Tongue (tissue), 2 donors: ENCODE results near the gene RTN4. TPM values are rescaled to one million over a fixed set of nuclear protein-coding genes. Genes with fewer than 3 reads are reported as not detected.
"Not testable (repeated sequence)": the region's sequence is repeated elsewhere in the genome, so short reads cannot be mapped to it uniquely, and the experiment has no call there.

Source experiments
- DNase-seq: peaks from one replicate; pipeline ENCODE4 v3.0.0-alpha.2; 2015
- total RNA-seq: library from RNA; depleted of rRNA; stranded (reverse); fragments of >200 nt; gene quantifications from one replicate; pipeline ENCODE4 v1.2.3, GENCODE V29; 2014

Gene RTN4
- total RNA-seq, 1 donor from 2014 or later: 539 TPM

DNA sequence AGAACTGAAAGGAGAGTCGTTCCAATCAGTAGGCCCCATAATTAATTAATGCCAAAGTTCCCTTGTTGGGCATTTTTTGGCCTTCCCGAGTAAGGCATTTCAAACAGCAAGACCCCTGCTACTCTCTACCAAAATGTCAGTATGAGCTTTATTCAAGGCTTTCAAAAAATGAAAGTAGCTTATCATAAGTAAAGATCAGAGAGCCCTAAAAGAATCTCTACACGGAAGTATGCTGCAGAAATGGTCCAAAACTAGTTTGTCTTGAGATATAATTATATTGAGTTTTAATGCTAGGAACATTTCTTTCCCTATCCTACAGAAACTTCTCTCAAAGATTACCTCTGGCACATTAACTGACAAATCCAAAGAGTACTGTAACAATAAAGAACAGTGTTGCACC, 43.9 kb downstream of the RTN4 start:
- DNase-seq: no peak

DNA sequence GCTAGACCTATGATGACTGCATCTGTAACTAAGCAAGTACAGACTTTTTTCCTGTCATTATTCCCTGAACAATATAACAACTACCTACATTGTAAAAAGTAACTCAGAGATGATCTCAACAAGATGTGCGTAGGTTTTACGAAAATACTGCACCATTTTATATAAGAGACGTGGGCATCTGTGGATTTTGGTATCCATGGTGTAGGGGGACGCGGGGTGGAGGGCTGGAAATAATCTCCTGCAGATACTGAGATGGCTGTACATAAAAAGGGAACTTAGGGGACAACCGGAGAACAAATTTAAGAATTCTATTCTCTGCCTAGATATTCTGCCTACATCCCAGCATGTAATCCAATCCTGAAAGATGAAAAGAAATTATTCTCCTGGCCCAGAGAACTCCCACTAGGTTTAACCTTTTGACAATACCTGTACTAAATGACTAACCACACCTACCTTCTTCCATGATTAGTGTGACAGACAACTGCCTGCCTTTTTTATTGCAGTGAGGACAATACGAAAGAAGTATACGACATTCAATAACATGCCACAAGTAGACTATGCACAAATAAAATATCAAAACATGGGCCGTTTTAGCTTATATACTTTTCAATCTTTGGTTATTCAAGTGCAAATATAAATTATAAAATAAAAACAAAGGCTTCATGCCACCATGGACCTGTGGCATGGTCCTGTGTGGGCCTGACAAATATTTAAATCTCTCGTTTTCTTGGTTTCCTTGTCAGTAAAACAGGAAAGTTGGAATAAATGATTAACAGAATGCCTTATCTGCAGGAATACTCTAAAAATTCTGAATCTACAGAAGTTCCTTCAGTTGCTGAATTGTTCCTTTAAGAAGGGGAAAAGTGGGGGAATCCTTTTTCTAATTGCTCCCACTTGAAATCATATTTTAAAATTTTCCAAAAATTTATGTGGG, 46.3 kb downstream of the RTN4 start:
- DNase-seq: no peak

DNA sequence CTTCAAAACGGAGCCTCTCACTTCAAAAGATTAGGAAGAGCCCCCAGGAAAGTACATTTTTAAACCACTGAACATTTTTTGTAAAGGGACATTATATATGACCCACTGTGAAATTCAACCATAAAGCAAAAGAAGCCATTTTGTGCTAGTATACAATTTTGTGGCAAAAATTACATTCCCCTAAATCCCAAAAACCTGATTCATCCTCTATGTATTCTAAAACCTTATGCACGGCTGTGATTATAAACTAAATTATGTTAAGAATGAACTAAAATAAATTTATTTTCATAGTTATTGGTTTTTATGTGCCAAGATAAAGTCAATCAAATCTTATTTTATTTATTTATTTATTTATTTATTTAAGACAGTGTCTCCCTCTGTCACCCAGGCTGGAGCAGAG, 48.5 kb downstream of the RTN4 start:
- no peak for DNase-seq

DNA sequence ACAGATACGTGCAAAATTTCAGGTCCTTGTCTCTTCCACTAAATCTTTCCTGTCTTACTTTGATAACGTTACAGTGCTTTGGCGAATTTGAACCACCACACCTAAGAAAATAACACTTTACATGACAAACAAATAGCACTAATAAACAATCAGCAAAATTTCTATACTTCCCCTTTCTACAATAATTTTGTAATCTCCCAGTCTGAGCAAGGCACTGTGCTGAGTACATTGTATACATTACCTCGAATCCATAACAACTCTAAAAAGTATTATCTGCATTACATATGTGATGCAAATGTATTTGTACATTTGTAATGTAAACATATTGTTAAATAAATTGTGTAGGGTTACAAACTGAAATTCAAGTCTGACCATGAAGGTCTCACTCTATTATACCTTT, 49.9 kb downstream of the RTN4 start:
- no peak for DNase-seq

DNA sequence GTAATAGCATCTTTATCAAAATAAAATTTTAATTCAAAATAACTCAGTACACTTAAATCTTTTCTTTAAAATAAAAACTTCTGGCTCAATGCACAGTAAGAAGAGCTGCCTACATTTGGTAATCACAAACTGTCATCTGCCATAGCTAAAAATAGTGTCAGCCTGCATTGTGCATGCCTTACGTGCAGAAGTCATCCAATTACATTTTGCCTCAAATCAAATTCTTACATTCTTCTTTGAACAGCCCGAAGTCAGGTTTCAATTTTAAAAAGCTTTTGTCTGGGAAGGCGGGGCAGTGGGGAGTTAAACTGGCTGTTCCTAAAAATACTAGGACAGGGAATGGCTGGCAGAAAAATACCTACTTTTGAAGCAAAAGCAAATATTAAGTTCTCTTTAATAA, 51.1 kb downstream of the RTN4 start:
- DNase-seq: peak; percentile 82

DNA sequence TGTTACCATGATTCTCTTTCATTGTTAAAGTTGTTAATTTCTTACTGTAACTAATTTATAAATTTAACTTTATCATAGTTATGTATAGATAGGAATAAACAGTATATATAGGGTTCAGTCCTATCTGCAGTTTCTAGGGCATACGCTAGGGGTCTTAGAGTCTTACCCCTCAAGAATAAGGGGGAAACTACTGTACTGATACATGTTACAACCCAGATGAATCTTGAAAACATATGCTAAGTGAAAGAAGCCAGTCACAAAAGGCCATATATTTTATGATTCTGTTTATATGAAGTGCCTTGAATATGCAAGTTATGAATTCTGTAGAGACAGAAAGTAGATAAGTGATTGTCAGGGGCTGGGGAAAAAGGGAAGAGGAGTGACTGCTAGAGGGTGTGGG, 52.4 kb downstream of the RTN4 start:
- DNase-seq: no peak

DNA sequence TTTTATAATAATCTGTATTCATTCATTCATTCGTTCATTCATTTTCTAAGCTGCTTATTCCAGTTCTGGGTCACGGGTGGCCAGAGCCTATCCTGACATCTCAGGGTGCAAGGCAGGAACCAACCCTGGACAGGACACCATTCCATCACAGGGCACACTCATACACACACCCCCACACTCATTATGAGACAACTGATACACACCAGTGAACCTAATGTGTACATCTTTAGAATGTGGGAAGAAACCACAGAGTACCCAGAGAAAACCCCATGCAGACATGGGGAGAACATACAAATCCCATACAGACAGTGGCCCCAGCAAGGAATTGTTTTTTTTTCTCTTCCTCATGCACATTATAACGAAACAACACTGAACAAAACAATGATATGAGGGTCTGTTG, 54.7 kb downstream of the RTN4 start:
- no peak for DNase-seq

DNA sequence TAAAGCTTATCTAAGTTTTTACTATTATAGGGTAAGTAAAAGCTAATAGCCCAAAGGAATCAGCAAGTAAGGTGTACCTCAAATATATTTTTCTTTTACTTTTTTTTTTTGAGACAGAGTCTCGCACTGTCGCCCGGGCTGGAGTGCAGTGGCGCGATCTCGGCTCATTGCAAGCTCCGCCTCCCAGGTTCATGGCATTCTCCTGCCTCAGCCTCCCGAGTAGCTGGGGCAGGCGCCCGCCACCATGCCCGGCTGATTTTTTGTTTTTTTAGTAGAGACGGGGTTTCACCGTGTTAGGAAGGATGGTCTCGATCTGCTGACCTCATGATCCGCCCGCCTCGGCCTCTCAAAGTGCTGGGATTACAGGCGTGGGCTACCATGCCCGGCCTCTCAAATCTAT, 59.6 kb downstream of the RTN4 start:
- not testable (repeated sequence) for DNase-seq

DNA sequence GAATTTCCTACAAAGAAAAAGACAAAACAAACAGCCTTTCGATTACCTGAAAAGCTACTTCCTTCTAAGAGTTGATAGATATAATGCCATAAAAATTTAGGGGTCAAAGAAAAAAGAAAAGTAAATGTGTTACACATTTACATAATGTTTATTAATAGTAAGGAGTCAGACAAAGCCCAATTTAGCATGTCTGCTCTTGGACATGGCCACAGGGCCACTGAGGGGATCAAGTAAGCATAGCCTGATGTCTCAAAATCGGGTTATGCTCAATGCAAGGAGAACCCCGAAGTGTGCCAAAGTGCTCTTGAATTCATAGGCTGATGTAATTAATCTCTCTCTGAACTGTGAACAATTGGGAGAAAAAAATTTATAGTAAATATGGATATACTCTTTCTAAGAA, 61.6 kb downstream of the RTN4 start:
- DNase-seq: no peak

DNA sequence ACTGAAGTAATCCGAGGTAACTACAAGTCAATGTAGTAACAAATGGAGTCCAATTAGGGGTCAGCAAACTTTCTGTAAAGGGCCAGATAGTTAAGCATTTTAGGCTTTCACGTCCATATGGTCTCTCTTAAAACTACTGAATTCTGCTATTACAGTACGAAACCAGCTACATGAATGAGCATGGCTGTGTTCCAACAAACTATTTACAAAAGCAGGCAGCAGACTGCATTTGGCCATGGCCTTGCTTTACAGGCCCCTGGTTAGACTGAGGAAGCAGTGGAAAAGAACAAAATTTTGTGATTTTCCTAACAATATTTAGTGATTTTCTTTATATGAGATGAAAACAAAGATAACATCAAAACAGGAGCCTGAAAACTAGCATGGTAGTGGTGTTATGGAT, 64.0 kb downstream of the RTN4 start:
- DNase-seq: peak; percentile 38

DNA sequence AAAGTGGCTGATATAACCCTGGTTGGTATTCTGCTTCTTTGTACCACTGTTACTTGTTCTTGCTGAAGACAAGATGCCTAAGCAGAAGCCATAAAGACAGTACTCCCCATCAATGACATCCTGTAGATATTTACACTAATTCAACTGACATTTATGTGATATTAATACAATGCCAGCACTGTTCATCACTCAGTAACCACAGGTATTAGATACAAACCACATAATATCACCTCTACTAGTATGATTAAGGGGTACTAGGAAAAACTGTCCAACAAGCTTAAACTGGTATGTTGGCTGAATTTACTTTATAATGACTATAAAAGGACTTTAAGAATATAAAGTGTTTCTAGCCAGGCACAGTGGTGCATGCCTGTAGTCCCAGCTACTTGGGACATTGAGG, 65.8 kb downstream of the RTN4 start:
- no peak for DNase-seq

DNA sequence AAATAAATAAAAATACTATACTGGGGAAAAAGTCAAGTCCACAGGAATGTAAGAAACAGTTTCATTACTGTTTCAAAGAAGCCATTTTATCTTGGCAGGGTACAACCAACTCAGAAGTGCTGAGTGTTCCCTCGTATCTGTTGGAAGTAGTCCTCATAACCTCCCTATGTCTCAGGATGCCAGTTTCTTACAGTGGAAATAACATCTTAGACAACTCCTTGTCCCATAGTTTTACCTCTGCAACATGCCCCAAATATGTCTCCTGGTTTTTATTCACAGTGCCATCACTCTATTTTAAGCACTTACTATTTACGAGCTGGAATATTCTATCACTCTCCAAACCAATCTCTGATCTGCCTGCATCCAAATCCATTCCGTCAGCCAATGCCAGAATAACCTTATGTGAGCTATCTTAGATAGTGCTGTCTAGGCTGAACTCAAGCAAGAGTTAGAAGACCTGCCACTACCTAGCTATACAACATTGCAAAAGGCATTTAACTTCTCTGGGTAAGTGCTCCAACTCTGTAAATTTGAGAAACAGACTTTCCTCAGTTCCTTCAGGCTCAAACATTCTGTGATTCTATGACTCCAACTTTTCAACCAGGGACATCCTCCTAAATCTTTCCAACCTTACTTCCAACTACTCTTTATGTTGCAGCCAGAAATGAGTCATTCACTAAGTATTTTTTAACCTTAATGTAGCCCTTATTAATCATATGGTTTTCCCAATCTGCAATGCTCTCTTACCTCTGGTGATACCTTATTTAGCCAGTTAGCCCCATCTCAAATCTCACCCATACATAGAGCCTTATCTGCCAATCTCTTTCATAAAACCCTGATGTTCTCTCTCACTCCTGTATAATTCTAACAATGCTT, 66.7 kb downstream of the RTN4 start:
- DNase-seq: no peak

DNA sequence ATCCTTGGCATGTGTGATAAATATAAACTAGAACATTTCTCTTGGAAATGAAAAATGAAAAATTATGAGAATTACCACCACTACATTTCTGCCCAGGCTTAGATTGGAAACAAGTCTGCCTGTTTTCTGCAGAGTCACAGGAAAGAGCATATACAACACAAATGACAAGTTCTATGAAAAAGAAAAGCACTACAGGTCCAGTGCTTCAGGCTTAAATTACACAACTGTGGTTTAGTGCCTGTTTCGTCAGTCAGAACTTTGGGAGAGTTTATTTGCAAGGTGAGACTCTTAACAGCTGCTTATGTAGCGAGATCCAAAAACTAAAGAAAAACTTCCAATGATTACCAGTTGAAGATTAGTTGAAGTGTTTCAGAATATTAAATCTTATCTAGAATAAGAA, 68.9 kb downstream of the RTN4 start:
- DNase-seq: no peak

DNA sequence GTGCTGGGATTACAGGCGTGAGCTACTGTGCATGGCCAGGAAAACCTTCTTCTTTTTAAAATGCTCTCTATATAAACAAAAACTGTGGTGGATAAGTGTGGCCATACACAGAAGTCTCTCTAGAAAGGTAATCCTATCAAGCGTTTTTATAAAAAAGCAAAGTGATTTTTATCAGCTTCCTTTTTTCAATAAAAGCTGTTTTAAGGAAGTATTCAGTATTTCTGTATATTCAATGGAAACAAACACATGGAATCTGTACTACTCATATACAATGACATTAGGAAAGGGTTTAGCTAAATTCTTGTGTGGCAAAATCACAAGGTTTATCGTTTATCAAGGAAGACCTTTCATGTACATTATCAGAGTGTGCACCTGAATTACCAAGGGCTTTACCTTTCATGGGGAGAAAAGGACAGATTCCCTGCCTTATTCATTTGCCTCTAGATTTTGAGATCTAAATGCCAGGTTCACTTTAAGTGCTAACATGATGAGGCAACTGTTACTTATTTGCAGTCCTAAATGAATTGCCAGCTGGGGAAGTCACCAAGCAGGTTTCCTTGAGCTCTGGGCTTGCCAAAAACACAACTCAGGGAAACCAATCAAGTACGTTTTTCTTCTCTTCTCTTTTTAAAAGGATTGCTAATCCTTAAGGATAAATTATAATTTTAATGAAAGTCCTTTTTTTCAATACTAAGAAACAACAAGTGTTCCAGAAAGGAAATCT, 70.8 kb downstream of the RTN4 start:
- peak; percentile 67 for DNase-seq

DNA sequence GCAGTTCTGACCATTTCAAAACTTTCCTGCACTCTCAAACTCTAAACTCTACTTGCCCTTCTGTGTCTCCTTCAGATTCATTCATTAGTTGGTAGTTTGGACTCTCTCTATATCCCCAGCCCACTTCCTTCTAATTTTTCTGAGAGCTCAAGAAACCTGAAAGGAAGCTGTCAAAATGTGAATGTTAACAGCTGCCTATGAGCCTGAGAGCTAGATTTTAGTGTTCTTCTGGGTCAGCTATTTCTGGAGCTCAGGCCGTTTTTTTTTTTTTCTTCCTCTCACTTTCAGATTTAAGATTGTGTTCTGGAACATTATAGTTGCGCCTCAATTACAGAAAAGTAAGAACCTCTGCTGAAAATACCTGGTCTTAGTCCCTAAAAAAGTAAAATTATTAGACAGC, 73.1 kb downstream of the RTN4 start:
- DNase-seq: peak; percentile 60

DNA sequence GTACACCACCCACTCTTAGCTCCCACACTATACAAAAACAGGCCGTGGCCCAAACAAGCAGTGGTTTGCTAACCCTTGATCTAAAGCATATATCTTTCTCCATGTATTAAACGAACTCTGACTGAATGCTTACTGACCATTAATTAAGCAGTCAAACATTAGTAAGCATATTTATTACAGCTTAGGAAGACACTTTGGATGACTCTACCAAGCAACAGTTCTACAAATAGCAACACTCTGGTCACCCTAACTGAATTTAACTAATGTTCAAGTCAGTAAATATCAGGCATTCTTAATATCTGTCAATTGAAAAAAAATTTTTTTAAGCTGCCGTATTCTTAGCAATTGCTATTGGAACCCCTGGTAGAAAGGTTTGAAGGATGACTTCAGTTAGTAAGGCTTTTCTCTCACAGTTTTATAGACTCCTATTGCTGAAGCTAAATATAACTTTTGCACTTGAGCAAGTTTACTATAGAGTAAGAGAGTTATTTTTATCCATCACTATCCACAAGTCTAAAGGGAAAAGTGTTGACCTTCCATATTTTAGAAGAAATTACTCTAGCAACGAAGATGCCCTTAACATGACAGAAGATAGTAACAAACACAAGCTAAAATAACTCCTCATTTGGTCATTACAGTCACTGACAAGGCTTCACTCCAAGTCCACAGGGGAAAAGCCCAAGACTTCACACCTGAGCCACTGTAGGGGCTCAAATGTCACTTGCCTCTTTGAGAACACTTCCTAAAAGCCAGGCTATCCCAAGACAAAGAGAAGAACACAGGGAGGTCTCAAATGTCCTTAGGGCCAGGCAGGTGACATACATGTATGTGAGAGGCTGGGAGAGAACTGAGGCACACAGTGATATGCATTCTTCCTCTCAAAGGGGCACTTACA, 74.4 kb downstream of the RTN4 start:
- DNase-seq: no peak

DNA sequence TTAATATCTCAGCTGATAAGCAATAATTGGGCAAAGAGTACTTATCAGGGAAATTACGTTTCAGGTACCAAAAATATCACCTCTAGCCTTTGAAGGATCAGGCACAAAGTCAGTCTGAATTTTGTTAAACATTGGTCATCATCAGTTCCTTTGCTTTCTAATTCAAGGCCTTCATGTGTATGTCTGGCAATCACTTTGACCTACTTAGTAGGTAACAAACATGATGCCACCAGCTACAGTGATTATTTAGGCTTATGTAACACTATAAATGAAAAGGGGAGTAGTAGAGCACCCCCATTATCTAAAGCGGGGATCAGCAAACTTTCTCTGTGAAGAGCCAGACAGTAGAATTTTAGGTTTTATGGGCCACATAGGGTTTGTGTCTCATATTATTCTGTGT, 75.1 kb downstream of the RTN4 start:
- DNase-seq: no peak

DNA sequence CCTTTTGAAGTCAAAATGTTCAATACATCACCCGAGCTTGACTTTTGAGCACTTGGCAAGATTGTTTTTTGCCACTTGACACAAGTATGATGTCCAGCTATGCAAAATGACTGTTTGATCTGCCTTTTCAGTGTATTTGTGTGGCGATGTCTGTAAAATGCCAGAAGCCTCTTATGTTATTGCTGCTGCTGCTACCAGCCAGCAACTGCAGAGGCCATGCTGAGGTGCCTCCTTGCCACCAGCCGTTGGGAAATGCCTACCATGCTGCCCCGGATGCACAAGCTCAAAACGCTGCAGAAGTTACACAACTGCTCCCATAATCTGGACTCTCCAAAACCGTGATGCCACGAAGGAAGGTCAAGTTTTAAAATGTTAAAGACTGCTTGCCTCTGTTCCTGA, 80.3 kb downstream of the RTN4 start:
- no peak for DNase-seq

DNA sequence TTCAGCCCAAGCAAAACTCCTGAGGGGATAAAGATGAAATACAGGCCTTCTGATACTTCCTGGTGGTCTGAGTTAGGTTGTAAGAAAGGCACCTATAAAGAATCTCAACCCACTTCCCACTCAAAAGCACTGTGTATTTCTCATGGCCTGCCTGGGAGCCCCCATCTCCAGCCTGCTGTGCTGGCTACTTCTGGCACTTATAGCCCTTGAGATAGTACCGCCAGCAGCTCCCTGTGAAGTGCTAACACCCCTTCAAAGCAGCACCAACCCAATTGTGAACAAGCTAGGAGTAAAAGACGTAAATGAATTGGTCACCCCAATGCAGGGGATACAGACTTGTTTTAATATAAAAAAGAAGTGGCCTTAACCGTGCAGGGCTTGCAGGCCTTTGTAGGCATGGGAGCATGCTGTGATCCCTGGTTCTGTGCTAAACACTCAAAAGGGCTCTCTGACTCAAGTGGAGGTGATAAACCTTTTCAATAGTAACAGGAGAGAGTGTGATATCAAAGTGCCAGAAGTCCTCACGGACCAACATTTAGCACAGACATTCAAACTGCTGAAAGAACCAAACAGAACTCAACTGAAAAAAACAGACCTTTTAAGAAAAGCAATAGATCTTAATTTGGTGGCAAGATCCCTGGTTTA, 80.8 kb downstream of the RTN4 start:
- no peak for DNase-seq

DNA sequence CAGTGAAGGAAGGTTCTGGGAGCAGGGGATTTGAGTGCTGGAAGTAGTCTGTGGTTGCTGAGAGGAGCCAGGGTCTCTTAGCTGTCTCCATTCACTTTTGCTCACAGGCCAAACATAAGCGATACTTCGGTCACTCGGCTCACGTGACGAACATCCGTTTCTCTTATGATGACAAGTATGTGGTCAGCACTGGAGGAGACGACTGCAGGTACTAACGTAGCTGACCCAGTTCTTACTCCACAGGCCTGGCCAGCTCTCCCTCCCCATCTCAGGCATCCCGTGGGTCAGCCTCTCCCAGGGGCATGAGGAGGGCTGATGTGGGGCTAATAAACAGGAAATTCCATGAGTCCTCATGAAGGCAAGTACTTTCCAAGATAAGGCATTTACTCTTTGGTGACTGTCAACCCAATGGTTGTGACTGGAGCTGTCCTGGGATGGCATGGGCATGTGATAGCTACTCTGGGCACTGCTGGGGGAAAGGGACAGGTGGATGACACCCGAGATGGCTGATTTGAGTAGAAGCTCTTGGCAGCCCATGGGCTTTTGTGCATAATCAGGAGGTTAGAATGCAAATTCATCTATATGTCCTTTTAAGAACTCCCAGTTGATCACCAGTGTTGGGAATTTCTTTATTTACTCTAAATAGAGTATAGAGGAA, 81.6 kb downstream of the RTN4 start:
- peak; percentile 64 for DNase-seq
